Measurements from ENCODE around the gene TTC23L. TPM values are rescaled to one million over a fixed set of nuclear protein-coding genes. Genes with fewer than 3 reads are reported as not detected.

The TTC23L gene
- total and polyA plus RNA-seq, 2 of the 8 experiments (the other 6 are each of a cell fraction or from before 2014, with no cell fraction given): 1.1 to 2.4 TPM

- POLR2A ChIA-PET (ENCODE audit: partially characterized antibody): interaction anchor here (0.7 kb wide), 1 partner anchor 56 kb away, joined by 3 read pairs; no protein-coding TSS in a partner anchor
- H3K4me1 ChIP-seq (replicated peaks in 1 of 4; ENCODE audit: control insufficient read depth in 3 of 4, insufficient read depth in 4 of 4, low read length in 3 of 4): no peaks in the 10 kb centered on the region; a peak in 1 of 7 replicates
- no peak overlapping the region for H2BK12ac ChIP-seq (ENCODE audit: low read depth, low read length)
Measured at GRCh38 chr5:34843497-34843896, 4.5 kb downstream of the TTC23L start.

More at GRCh38 chr5:34843497-34843896, 4.5 kb downstream of the TTC23L start:
- H4K5ac ChIP-seq (ENCODE audit: insufficient read length, low read depth, low read length): no peak overlapping the region
- H2AFZ ChIP-seq (ENCODE audit: low read length): no peak overlapping the region
- peaks cover 0 to 4% of the 10 kb centered on the region in 2 experiments; a peak in 1 of 4 replicates for H3K9me3 ChIP-seq (ENCODE audit: insufficient read depth in 2 of 2, low read depth in 1 of 2, low read length in 1 of 2)
- CTCF ChIA-PET (ENCODE audit: partially characterized antibody): interaction anchor here (0.8 to 2.8 kb wide), 3 partner anchors 15 to 63 kb away, joined by 3 to 11 read pairs (median 3); no protein-coding TSS in a partner anchor
- peaks cover 0 to 4% (median 0%) of the 10 kb centered on the region in 4 experiments; a peak in 2 of 8 replicates for H3K36me3 ChIP-seq (ENCODE audit: control insufficient read depth in 2 of 4, insufficient read depth in 4 of 4, low read length in 3 of 4)
- no peak overlapping the region for H3K18ac ChIP-seq (ENCODE audit: extremely low read depth, low read length)
- no peak overlapping the region for H3K4me2 ChIP-seq (ENCODE audit: insufficient read depth in 1 of 2, low read depth in 2 of 2, low read length in 2 of 2)
- TF ChIP-seq SAP30 (IDR thresholded peaks at IDR 0.05; ENCODE audit: insufficient read depth, insufficient replicate concordance, low read length) (no peak), JUND (IDR thresholded peaks at IDR 0.05; ENCODE audit: low read length) (no peak), BRCA1 (IDR thresholded peaks at IDR 0.05; ENCODE audit: low read depth, low read length) (no peak), CTBP2 (IDR thresholded peaks at IDR 0.05; ENCODE audit: borderline replicate concordance, insufficient read depth, insufficient read length, low read length) (no peak), POLR2AphosphoS5 (IDR thresholded peaks at IDR 0.05; ENCODE audit: low read depth, low read length) (no peak), EZH2 (IDR thresholded peaks at IDR 0.05; ENCODE audit: low read depth, low read length, severe bottlenecking) (no peak), EGR1 (IDR thresholded peaks at IDR 0.05; ENCODE audit: borderline replicate concordance, low read depth, low read length) (no peak), KDM4A (IDR thresholded peaks at IDR 0.05; ENCODE audit: low read depth, low read length, severe bottlenecking) (no peak), RFX5 (IDR thresholded peaks at IDR 0.05; ENCODE audit: borderline replicate concordance, low read depth, low read length) (no peak), FOSL1 (IDR thresholded peaks at IDR 0.05; ENCODE audit: insufficient read depth, low read depth, low read length) (no peak), RBBP5 (IDR thresholded peaks at IDR 0.05; ENCODE audit: borderline replicate concordance, low read depth, low read length) (no peak), SIN3A (conservative IDR thresholded peaks at IDR 0.05 in 1 of 2, IDR thresholded peaks at IDR 0.05 in 1 of 2; ENCODE audit: low read depth in 1 of 2, low read length in 2 of 2) (no peak)
- H4K8ac ChIP-seq (ENCODE audit: extremely low read depth, insufficient read depth, low read length): no peak overlapping the region
- no peak overlapping the region for H3K27ac ChIP-seq (ENCODE audit: low read depth, low read length)
- H3K9ac ChIP-seq (replicated peaks in 1 of 4; ENCODE audit: extremely low read depth in 1 of 4, low read depth in 3 of 4, low read length in 3 of 4): no peak overlapping the region
- no peaks in the 10 kb centered on the region for H4K20me1 ChIP-seq (replicated peaks in 1 of 2; ENCODE audit: control insufficient read depth in 1 of 2, insufficient read depth in 2 of 2, low read length in 2 of 2)
- no peak overlapping the region for H3K14ac ChIP-seq (ENCODE audit: insufficient read length)
- 88% methylated on average over 2 of the region's 2 CpGs; no CpG with 5 or more reads in 1 of the 2 experiments for WGBS, 2 experiments (ENCODE audit: extremely low coverage in 1 of 2, insufficient coverage in 1 of 2, insufficient read length in 1 of 2, insufficient replicate concordance in 2 of 2, low coverage in 1 of 2, low lambda C conversion rate in 2 of 2, missing lambda C conversion rate in 1 of 2)
- no peak overlapping the region for H3K4ac ChIP-seq (replicated peaks; ENCODE audit: insufficient read length, low read depth, low read length)
- H4K91ac ChIP-seq (replicated peaks; ENCODE audit: insufficient read length, low read length): no peak overlapping the region
- no peaks in the 10 kb centered on the region for H3K23me2 ChIP-seq (ENCODE audit: low read depth, low read length)
- FAIRE-seq (no peak), DNase-seq (ENCODE audit: low read depth in 1 of 2, low spot score in 2 of 2) (no peak)
- H3K27me3 ChIP-seq (replicated peaks in 1 of 4; ENCODE audit: control insufficient read depth in 3 of 4, extremely low read depth in 1 of 4, insufficient read depth in 3 of 4, low read length in 3 of 4): no peaks in the 10 kb centered on the region; a peak in 1 of 7 replicates
- no peak overlapping the region for H2BK120ac ChIP-seq (replicated peaks; ENCODE audit: low read depth, low read length)
- H3K79me2 ChIP-seq (ENCODE audit: control insufficient read depth in 1 of 2, insufficient read depth in 2 of 2, low read length in 2 of 2): no peaks in the 10 kb centered on the region
- no peaks in the 10 kb centered on the region for H3K79me1 ChIP-seq (ENCODE audit: low read depth, low read length)
- H2BK15ac ChIP-seq (ENCODE audit: low read length): no peak overlapping the region
- no peak overlapping the region for H3K4me3 ChIP-seq (ENCODE audit: extremely low read depth in 1 of 4, insufficient read depth in 2 of 4, low read depth in 3 of 4, low read length in 4 of 4)
- H2AK5ac ChIP-seq (ENCODE audit: low read depth, low read length): no peak overlapping the region
- no peak overlapping the region for H2BK20ac ChIP-seq (ENCODE audit: low read length)
- H3K56ac ChIP-seq (replicated peaks; ENCODE audit: insufficient read length, low read depth, low read length): no peak overlapping the region
- H3K23ac ChIP-seq (ENCODE audit: insufficient read length): no peak overlapping the region
- H2BK5ac ChIP-seq (ENCODE audit: low read depth, low read length): no peak overlapping the region

Measured in H1 (cell line).